Fibroblast of pulmonary artery (primary cell): ENCODE data around the gene DGKB.

Source experiments
- DNase-seq: peaks from one replicate; pipeline ENCODE4 v3.0.0-alpha.2; 2010; ENCODE audit warnings: low read depth
- H3K4me3 ChIP-seq: replicated peaks from 2 replicates; pipeline ENCODE4 v1.5.1; 2011; ENCODE audit warnings: low read depth, mild to moderate bottlenecking, control low read depth, low read length, moderate library complexity
- TF ChIP-seq, protein P1 (sequence below): IDR thresholded peaks from 2 replicates; pipeline ENCODE4 v1.5.1; 2011; ENCODE audit warnings: mild to moderate bottlenecking, control low read depth, low read length, inconsistent platforms; ENCODE audit errors: missing control alignments

DGKB gene

DNA sequence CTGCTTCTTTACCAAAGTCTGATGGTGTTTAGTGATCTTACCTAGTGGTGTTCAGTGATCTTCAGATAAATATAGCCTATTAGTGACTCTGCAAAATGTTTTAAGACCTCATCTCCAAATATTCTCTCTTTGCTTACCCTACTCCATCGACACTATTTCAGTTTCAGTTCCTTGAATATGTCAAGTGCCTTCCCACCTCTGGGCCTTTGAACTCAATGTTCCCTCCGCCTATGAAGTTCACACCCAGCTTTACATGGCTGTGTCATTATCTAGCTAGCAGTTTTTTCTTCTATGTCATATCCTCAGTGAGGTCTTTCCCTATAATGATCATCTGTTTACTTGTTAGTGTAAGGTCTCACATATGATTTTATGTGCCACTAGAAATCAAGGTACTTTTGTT is 322.6 kb downstream of the DGKB start:
- H3K4me3 ChIP-seq, result no peak overlapping the region
- DNase-seq, result no peak
- TF ChIP-seq, protein P1, sequence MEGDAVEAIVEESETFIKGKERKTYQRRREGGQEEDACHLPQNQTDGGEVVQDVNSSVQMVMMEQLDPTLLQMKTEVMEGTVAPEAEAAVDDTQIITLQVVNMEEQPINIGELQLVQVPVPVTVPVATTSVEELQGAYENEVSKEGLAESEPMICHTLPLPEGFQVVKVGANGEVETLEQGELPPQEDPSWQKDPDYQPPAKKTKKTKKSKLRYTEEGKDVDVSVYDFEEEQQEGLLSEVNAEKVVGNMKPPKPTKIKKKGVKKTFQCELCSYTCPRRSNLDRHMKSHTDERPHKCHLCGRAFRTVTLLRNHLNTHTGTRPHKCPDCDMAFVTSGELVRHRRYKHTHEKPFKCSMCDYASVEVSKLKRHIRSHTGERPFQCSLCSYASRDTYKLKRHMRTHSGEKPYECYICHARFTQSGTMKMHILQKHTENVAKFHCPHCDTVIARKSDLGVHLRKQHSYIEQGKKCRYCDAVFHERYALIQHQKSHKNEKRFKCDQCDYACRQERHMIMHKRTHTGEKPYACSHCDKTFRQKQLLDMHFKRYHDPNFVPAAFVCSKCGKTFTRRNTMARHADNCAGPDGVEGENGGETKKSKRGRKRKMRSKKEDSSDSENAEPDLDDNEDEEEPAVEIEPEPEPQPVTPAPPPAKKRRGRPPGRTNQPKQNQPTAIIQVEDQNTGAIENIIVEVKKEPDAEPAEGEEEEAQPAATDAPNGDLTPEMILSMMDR, result no peak

DNA sequence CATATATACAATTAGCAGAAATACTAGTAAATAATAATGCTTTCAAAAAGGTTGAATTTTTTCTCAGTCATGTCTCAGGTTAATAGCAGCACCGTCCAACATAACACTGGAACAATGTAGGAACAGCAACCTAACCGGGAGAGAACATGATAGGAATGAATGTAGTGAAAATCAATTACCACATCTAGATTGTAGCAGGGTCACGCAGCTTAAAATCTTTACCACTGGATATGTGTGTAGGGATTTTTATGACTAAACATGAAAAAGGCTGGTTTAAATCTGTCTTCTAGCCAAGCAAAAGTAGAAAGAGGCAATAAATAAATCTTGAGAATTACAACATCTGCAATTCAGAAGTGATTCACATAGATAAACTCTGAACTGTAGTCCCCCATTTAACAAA is 326.0 kb downstream of the DGKB start:
- no peak overlapping the region for H3K4me3 ChIP-seq
- TF ChIP-seq, protein P1, result no peak
- no peak for DNase-seq

DNA sequence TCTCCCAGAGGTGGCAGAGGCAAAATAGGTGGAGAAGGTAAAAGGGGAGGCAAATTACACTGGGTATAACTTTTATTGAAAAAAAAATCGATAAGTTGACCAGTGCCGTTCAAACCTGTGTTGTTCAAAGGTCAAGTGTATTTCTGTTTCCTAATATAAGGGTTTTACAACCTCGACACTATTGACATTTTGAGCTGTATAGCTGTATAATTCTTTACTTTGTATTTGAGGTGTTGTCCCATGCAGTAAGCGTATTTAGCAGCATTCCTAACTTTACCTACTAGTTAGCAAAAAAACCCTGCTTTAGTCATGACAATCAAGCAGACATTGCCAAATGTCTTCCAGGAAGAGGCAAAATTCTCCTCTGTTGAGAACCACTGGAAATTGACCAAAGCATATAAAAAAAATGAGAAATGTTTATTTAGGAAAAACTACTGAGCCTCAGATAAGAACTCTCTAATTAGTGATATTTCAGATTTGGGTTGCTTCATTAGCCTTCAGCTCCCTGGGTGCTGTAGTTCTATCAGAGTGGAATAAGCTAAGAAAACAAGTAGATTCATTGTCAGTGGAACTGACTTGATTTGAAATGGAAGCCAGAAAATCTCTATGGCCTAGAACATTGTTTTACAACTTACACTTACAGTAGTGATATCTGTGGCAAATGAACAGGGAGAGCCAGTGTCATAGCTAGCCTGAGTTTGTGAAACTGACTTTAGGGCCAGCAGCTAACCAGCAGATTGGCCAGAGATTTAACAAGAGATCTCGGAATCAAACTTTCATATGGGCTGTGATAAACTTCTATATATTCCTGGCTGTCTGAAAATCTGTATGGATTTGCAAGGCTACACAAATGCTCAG is 331.6 kb downstream of the DGKB start:
- DNase-seq, result no peak
- H3K4me3 ChIP-seq, result no peak overlapping the region
- TF ChIP-seq, protein P1, result no peak

DNA sequence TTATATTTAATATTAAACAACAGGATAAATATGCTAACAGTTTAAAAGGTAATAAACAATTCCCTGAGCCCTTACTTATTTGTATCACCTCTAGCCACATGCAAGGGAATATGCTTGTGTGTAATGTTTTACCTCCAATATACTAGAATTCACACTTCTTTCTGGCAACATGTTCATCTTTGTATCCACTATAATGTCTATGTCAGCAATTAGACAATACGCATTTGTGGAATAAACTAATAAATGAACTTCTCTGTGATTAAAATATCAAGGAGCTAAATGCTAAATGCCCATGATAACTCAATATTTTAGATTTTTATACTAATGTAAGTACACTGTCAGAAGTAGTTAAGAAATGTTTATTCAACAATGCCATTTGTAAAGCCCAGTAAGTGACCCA is 350.5 kb downstream of the DGKB start:
- no peak for DNase-seq
- TF ChIP-seq, protein P1, result no peak
- H3K4me3 ChIP-seq, result no peak overlapping the region

DNA sequence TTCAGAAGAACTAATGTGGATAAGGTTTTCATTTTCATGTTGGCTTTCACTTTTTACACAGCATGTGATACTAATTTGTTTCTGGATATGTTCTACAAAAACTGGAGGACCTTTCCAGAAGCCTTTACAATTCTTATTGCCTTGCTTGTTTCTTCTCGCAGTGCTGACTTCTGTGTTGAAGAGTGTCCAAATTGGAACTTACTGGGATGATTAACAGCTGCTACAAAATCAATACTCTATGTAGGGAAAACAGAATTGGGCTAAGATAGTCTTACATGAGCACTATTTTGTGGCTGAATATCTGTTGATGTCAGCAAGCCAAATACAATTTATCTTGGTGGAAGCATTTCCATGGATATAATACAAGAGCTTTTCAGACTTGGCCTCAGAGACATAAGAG is 351.2 kb downstream of the DGKB start:
- no peak for DNase-seq
- TF ChIP-seq, protein P1, result no peak
- H3K4me3 ChIP-seq, result no peak overlapping the region

DNA sequence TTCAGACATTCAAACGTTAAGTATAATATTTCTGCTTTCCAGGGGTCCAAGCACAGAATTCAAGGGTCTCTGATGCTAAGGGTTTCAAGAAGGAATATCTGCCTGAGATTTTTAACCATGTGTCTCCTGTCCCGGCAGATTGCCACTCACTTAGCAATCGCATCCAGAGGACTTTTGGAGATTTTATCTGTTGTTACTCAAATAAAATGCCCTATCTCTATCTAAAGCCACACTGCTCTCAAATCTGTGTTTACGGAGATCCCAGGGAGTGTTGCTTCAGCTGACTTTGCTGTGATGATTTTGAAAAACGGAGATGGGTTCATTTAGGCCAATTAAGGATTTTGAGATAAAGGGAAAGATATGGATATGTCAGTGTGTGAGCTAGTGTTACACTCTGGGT is 359.9 kb downstream of the DGKB start:
- TF ChIP-seq, protein P1, result no peak
- DNase-seq, result no peak
- no peak overlapping the region for H3K4me3 ChIP-seq

DNA sequence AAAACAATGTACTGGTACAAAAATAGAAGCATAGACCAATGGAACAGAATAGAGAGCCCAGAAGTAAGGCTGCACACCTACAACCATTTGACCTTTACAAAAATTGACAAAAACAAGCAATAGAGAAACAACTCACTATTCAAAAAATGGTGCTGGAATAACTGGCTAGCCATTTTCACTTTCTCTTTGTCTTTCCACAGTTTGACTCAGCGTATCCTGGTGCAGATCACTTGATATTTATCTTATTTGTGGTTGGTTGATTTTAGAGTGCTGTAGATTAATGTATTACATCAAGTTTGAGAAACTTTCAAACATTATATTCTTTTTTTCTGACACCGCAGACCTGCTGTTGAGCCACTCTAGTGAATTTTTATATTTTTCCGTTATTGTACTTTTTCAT is 381.4 kb downstream of the DGKB start:
- DNase-seq, result no peak
- TF ChIP-seq, protein P1, result no peak
- no peak overlapping the region for H3K4me3 ChIP-seq
